GM18870 (cell line): ENCODE data around the gene HNRNPU.
"Not testable (repeated sequence)": the region's sequence is repeated elsewhere in the genome, so short reads cannot be mapped to it uniquely, and the experiment has no call there.

Source experiments
- ATAC-seq: cut with Tn5 transposase; IDR thresholded peaks from one replicate; pipeline ENCODE4 v1.9.1; 2021; ENCODE audit warnings: moderate library complexity; ENCODE audit not compliant: unreplicated experiment

HNRNPU gene

DNA sequence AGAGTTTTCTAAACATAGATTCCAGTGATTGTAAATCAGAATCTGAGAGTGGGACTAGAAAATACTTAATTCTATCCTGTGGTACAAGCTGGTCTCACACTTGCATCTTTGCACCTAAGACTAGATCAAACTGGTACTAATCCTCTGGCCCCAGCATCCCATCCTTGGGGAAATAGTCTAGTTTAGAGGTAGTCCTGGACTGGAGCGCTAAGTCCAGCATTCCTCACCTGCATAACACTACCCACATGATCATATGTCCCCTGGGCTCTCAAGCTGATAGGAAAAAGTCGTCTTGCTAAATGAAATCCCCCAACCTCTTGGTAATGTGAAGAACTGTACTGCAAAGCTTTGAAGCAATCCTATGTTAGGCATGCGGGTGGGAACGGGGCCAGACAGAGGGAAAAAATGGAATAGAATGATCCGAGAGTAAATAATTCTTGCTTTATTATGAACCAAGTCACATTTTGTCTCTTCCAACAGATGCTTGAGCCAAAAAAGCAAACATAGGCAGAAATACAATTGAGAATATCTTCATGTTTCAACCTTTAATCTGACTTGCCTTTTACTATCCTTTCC, 24.0 kb downstream of the HNRNPU start:
- no peak for ATAC-seq

DNA sequence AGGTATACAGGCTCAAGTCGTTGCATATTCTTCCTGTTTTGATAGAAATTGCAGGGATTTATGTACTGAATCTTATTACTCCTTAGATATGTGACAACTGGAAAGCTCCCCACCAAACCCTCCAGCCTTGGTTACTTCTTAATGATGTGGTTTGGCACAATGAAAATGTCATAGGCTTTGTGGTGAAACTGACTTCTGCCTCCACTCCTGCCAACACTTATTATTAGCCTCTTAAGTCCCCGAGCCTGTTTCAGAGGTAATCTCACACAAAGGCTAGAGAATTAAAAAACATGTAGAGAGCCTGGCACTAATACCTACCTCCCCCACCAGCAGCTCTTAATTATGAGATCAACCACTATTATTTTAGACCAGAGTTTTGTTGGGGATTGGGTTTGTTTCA, 24.7 kb downstream of the HNRNPU start:
- ATAC-seq = no peak

DNA sequence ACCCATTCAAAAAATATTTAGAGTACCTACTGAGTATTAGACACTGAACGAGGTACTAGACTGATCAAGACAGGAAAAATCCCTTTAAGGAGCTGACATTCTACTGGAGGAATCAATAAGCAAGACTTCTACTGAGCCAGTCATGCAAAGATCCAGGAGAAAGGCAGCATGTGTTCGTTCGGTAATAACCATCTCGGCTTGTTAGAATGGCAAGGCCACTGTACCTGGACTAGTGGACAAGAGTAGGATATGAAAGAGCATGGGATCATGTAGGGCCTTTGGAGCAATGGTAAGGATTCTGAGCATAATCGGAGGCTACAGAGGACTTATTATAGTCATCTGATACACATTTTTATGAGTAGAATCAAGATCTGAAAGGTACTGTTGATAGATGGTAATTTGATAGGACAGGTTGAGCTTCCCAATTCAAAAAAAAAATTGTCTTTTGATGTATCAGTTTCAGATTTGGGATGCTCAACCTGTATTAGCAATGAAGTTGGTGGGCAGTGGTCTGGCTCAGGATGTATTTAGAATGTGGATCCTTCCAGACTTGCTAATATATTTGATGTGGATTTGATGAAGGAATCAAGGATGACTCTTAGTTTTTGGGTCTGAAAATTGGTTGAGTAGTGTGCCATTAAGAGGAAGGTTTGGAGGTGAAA, 26.6 kb downstream of the HNRNPU start:
- ATAC-seq = no peak

DNA sequence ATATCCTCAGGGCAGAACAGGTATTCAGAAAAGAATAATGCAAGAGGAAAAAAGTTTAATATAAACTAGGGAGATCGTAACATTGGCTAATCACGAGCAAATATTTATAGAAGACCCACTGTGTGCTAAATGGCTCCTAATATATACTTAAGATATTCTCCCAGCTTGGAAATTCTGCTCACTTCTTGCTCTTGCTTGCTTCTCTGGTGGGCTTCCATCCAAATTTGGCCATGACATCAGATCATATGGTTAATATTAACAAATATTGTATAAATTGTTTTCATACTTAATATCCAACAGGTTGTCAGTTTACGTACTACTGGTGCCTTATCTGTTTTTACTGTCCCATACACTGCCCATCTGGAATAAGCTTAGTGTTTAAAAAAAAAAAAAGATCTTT, 27.8 kb downstream of the HNRNPU start:
- no peak for ATAC-seq

DNA sequence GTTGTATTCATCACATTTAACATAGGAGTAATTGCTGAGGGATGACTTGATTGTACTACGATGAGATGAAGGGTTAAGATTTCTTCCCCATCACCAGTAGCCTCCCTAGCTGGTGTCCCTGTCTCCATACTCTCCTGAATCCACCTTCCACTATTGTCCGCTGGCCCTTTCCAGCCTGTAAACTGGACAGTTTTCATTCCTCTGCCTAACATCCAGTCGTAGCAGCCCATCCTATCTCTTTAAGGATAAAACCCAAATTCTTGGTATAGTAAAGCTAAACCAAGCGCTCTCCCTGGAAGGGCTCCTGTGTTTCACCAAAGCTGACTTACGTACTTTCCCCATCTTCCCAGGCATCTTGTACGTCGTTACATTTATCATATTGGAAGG, 28.2 kb downstream of the HNRNPU start:
- ATAC-seq = no peak

DNA sequence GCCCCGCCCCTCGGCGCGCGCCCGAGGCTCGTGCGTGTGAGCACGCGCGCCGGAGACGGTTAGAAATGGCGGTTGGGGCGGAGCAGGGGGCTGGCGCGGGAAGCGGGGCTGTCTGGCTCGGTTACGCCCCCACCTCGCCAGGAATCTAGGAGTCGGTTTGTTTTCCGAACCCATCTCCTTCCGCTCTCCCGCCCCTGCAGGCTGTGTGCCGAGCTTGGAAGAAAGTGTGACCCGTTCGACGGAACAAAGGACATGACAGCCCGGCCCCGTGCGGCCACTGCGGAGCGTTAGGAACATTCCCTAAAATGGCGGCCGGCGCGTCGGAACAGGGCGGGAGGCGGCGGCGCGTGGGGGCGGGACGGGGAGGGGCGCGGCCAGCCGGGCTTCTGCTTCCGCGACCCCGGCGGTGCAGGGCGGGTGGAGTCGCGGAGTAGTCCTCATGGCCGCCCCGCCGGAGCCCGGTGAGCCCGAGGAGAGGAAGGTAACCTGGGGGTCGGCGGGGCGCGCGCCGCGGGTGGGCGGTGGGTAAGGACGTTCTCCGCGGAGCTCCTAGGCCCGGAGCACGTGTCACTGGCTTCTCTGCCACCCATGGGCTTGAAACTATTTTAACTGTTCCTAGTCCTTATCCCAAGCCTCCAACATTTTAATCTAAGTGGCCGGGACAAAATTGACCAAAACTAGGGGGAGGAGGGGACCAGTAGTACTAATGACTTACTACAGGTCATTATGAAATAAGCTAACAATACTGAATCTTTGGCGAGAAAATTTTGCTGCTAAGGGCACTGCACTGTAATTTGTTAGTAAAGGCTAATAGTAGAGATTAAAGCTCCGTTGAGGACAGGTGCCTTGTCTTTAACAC, 28.8 kb downstream of the HNRNPU start, which contains the start of gene COX20:
TSS of gene COX20 (plus strand) at position 383 of the 859 bp plus-strand sequence. CDS start at position 440, 57 bp downstream.
- peak; percentile 39 for ATAC-seq

DNA sequence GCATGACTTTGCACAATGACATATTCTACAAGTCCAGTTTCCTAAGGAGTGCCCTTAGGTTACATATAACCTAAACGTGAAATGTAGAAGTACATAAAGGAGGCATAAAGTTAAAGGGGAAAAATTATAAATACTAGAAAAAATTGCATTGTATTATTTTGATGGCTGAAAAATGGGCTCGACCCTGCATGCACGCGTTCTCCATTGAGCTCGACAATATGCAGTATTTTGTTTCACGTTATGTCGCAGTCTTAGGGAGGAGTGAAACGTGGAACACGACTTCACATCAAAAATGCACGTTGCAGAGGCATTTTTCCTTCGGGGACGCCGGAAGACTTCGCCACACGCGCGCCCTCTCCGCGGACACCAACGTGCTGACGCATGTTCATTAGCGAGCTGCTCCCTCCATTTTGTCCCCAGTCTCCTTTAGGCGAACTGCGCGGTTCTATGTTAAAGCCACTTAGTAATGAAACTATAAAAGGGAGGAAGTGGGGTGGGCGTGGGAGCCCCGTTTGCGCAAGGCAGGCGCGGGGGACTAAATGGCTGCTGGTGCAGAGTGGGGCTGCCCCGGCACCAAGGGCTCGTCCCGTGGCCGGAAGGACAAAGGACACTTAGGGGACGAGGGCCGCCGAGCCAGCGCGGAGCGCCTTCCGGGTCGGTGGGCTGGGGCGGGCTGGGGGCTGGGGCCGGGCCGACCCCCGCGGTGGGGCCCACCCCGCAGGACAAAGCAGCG, 29.6 kb downstream of the HNRNPU start:
- ATAC-seq = peak; percentile 69

DNA sequence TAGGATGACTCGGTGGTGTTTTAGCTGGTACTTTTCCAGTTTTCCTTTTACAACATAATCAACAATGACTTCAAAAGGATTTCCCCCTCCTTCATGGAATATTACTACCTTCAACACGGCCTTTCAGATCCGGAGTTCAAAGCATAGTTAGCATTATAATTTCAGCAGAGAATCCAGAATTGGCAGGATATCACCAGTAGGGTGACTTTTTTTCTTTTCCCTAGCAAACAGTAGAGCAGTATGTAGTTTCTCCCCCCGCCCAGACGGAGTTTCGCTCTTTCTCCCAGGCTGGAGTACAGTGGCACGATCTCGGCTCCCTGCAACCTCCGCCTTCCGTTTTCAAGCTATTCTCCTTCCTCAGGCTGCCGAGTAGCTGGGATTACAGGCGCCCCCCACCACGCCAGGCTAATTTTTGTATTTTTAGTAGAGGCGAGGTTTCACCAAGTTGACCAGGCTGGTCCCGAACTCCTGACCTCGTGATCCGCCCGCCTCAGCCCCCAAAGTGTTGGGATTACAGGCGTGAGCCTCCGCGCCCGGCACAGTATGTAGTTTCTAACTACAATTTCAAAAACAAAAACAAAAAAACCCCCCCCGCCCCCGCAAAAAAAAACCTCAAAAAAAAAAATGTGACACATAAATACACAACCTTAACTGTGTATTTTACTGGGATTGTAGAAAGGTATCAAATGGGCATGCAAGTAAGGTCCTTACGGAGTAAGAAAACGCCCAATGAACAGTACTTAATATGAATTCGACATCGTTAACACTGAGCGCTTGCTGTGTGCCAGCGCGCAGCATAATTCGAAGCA, 30.4 kb downstream of the HNRNPU start:
- ATAC-seq = peak; percentile 9

DNA sequence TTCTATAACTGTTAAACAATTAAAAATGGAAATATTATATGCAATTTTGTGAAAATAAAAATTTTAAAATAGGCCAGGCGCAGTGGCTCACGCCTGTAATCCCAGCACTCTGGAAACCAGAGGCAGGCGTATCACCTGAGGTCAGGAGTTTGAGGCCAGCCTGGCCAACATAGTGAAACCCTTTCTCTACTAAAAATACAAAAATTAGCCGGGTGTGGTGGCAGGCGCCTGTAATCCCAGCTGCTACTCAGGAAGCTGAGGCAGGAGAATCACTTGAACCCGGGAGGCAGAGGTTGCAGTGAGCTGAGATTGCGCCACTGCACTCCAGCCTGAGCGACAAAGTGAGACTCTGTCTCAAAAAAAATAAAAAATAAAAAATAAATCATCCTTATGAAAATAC, 31.1 kb downstream of the HNRNPU start:
- not testable (repeated sequence) for ATAC-seq

DNA sequence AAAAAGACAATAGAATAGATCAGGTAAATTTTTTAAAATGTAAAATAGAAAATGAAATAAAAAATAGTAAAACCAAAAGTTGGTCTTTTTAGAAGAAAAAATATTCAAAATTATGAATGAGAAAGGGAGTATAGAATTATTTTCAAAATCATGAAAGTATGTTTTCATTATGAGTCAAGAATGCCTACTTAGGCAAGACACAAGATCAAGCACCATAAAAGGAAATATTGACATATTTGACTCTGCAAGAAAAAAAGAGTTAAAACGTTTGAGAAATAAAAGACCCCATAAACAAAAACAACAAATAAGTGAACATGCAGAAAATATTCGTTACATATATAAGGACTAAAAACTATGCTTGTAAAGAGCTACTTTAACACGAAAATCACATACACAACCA, 33.7 kb downstream of the HNRNPU start:
- ATAC-seq = no peak

DNA sequence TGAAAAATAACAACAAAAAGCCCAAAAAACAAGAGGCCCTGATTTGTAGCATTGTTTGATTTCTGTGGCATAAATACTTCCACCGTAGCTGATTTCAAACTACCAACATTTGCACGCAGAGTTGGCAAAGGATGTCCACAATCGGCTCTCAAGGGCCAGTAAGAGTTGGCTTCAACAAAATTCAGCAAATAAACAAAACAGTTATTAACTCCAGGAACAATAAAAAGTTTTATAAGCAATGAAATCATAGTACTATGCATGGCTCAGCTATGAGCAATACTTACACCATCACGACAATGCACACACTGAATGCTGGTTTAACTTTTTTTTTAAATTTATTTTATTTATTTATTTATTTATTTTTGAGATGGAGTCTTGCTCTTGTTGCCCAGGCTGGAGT, 37.6 kb downstream of the HNRNPU start:
- ATAC-seq = no peak

DNA sequence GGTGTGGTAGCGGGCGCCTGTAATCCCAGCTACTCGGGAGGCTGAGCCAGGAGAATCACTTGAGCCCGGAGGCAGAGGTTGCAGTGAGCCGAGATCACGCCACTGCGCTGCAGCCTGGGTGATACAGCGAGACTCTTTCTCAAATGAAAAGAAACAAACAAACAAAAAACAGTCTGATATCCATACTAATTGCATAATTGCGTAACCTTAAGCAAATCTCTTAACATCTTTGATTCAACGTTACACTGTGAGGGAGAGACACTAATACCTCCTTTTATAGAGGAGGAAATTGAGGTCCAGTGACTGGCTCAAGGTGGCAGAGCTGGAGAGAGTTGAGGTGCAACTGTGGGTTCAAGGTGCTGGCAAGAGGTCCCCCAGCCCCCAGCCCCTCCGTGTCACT, 41.5 kb downstream of the HNRNPU start:
- ATAC-seq = no peak

DNA sequence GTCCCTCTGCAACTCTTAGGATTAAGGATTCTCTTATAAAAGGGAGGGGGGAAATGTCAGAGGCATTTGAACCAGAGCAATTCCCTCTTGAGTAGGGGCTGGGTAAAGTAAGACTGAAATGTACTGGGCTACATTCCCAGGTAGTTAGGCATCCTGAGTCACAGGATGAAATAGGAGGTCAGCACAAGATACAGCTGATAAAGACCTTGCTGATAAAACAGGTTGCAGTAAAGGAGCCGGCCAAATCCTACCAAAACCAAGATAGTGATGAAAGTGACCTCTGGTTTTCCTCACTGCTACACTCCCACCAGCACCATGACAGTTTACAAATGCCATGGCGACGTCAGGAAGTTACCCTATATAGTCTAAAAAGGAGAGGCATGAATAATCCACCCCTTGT, 43.2 kb downstream of the HNRNPU start:
- no peak for ATAC-seq

DNA sequence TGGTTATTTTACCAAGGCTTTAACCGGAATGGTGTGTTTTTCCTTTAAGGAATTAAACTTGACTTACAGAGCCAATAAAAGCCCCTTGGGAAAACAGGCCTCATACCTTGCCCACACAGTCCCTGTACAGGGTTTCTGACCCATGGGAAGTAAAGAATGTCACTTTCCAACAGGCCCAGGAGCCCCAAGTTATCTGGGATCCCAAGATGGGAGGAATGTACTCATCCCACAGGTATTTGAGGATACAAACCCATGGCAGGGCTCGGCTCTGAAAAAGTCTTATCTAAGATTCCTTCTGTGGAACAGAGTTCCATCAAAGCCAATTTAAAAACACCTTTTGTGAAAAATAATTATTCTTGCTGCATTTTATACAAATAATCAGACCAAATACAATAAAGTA, 44.2 kb downstream of the HNRNPU start:
- no peak for ATAC-seq

DNA sequence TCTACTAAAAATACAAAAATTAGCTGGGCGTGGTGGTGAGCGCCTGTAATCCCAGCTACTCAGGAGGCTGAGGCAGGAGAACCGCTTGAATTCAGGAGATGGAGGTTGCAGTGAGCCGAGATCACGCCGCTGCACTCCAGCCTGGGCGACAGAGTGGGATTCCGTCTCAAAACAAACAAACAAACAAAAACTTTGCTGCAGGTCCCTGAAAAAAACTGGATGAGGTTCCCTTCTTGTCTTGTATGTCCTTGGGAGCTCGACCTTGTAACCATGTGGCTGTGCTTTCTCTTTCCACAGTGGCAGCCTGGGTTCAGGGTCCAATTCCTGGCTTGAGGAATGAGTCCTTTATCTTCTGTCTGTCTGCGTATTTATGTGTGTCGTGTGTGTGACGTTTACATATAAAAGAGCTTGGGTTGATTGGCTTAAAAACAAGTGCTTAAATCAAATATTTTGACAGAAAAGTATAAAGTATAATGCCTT, 46.9 kb downstream of the HNRNPU start:
- ATAC-seq = no peak

DNA sequence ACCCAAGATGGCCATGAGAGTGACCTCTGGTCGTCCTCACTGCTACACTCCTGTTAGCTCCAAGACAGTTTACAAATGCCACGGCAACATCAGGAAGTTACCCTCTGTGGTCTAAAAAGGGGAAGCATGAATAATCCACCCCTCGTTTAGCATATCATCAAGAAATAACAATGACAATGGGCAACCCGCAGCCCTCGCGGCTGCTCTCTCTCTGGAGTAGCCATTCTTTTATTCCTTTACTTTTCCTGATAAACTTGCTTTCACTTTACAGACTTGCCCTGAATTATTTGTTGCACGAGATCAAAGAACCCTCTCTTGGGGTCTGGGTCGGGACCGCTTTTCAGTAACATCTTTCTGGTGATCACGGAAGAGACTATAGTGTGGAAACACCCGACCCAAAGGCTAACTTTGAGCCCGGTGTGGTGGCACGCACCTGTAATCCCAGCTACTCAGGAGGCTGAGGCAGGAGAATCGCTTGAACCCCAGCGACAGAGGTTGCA, 48.7 kb downstream of the HNRNPU start:
- no peak for ATAC-seq

DNA sequence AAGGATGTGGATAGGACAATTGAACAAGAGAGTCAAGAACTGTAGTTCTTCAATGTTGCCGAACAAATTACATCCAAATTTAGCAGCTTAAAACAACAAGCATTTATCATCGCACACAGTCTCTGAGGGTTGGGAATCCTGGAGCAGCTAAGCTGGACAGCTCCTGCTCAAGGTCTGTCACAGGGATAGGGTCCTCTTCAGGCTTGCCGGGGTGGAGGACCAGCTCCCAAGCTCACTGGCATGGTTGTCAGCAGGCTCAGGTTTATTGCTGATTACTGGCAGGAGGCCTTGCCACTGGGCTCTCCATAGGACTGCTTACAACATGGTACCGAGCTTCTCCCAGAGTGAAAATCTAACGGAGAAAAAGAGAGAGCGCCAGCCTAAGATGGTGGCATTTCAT, 51.0 kb downstream of the HNRNPU start:
- ATAC-seq = no peak

DNA sequence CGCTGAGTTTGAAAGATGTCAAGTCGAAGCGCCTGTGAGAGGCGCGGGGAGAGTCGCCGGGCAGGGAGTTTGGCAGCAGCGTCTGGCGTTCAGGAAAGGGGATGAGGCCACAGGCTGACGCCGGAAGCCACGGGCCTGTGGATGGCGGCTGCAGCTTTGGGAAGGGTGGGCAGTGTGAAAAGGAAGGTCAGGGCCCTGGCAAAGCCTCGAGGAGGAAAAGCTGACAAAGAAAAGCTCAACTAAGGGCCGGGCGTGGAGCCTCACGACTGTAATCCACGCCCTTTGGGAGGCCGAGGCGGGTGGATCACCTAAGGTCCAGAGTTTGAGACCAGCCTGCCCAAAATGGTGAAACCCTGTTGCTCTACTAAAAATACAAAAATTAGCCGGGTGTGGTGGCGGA, 54.1 kb downstream of the HNRNPU start:
- no peak for ATAC-seq

DNA sequence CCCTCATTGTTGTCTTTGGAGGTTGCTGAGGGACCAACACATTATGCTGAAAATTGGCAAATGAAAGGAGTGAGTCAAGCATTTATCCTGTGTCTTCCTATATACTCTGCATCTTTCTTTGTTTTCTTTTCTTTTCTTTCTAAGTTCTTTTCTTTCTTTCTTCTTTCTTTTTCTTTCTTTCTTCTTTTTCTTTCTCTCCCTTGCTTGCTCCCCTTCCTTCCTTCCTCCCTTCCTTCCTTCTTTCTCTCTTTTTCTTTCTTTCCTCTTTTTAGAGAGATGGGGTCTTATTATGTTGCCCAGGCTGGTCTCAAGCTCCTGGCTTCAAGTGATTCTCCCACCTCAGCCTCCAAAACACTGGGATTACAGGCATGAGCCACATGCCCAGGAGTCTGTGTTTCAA, 57.2 kb downstream of the HNRNPU start:
- no peak for ATAC-seq

DNA sequence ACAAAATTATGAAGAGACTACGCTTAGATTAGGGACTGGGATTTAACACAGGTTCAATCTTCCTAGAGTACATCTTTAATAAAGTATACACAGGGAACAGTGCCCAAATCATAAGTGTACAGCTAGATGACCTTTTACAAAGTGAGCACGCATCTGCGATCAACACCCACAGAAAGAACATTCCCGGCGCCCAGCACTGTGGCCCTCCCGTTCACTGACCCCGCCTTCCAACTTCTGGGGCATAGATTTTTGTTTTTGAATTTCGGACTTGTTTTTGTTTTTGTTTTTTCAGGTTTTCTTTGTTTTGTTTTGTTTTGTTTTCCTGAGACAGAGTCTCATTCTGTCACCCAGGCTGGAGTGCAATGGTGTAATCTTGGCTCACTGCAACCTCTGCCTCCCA, 59.5 kb downstream of the HNRNPU start:
- ATAC-seq = no peak
